ENCODE data around the gene STUB1.

GRCh38 chr16:674968-675883 lies 5.0 kb upstream of the STUB1 start, which contains the start of gene RHBDL1:
- TF ChIP-seq, protein P1, sequence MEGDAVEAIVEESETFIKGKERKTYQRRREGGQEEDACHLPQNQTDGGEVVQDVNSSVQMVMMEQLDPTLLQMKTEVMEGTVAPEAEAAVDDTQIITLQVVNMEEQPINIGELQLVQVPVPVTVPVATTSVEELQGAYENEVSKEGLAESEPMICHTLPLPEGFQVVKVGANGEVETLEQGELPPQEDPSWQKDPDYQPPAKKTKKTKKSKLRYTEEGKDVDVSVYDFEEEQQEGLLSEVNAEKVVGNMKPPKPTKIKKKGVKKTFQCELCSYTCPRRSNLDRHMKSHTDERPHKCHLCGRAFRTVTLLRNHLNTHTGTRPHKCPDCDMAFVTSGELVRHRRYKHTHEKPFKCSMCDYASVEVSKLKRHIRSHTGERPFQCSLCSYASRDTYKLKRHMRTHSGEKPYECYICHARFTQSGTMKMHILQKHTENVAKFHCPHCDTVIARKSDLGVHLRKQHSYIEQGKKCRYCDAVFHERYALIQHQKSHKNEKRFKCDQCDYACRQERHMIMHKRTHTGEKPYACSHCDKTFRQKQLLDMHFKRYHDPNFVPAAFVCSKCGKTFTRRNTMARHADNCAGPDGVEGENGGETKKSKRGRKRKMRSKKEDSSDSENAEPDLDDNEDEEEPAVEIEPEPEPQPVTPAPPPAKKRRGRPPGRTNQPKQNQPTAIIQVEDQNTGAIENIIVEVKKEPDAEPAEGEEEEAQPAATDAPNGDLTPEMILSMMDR (IDR thresholded peaks at IDR 0.05; ENCODE audit: insufficient read depth, low read length): no peak
- no peak; the same call in 1 of the 2 replicates for TF ChIP-seq POLR2AphosphoS5 (IDR thresholded peaks at IDR 0.05; ENCODE audit: low read depth)
